Stimulated activated CD8-positive, alpha-beta memory T cell treated with anti-CD3 and anti-CD28 coated beads, Interleukin-7, amount 100 ng/mL, for 48 hours (primary cell): Measurements from ENCODE around the gene MICOS13.

Source experiments
- DNase-seq, 2 donors: peaks; one replicate each; pipeline ENCODE4 v3.0.0-alpha.2; 2020; ENCODE audit warnings: low read depth in 1 of 2; ENCODE audit errors: extremely low read depth in 1 of 2

The MICOS13 gene, protein sequence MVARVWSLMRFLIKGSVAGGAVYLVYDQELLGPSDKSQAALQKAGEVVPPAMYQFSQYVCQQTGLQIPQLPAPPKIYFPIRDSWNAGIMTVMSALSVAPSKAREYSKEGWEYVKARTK

DNA sequence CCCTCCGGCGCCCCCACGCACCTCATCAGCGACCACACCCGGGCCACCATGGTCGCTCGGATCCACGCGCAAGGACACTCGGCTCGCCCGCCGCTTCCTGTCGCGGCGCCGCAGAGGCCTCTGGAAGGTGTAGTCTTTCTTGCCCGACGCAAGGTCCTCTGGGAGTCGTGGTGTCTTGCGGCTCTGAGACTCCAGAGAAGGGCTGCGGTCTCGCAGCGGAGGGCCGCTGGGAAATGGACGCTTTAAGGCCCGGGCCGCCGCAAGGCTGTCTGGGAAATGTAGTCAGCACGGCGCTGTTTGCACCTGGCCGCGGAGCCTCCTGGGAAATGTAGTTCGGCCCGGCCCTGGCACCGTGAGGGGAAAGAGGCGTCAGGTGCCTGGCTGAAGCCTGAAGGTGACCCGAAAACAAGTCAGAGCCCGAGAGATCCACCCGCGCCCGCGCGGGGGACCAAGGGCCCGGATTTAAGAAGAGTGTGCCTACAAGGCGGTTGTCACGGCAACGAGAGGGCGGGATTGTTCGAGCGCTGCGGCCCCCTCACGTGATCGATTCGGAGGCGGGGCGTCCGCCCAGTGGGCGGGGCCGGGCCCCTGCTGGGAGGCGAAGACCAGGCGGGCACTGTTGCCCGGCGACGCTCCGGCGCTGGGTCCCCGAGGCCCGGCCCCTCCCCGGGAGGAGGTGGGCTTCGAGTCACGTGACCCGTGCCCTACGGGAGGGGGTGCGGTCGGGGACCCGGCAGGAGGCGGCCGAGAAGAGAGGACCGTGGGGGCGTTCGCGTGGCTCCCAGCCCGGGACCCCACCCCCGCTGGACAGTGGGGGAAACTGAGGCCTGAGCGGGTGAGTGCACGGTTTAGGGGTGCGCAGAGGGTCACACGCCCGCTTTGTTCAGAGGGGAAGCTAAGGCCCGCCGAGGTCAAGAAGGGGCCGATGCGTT is at the start of gene MICOS13, which contains the start of gene HSD11B1L:
TSS of gene MICOS13 (minus strand) at position 80 of the 932 bp plus-strand sequence. CDS start at position 50, 30 bp downstream.
TSS of gene HSD11B1L (plus strand) at position 591 of the 932 bp plus-strand sequence. CDS start 3,806 bp downstream, outside the sequence.
- peak; percentile 94 to 97 for DNase-seq

DNA sequence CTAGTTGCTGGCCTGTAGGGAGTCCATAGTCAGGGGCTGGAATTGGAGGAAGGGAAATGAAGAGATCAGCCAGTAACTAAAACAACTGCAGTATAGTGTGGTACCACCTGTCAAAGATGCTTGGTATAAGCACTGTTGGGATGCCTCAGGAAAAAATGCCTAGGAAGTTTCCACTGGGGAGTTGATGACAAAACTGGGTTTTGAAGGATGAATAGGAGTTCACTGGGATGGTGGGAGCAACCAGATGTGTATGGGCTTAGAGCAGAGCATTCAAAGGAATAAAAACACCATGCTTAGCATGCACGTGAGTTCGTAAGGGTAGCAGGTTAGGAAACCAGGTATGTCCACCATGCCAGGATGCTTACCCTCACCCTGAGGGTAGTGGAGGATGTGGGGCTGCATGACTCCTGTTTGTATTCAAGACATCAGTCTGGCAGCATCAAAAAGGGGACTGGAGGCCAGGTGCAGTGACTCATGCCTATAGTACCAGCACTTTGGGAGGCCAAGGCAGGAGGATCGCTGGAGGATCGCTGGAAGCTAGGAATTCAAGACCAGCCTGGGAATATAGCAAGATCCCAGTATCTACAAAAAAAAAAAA is 47.2 kb upstream of the MICOS13 start:
- no peak for DNase-seq

DNA sequence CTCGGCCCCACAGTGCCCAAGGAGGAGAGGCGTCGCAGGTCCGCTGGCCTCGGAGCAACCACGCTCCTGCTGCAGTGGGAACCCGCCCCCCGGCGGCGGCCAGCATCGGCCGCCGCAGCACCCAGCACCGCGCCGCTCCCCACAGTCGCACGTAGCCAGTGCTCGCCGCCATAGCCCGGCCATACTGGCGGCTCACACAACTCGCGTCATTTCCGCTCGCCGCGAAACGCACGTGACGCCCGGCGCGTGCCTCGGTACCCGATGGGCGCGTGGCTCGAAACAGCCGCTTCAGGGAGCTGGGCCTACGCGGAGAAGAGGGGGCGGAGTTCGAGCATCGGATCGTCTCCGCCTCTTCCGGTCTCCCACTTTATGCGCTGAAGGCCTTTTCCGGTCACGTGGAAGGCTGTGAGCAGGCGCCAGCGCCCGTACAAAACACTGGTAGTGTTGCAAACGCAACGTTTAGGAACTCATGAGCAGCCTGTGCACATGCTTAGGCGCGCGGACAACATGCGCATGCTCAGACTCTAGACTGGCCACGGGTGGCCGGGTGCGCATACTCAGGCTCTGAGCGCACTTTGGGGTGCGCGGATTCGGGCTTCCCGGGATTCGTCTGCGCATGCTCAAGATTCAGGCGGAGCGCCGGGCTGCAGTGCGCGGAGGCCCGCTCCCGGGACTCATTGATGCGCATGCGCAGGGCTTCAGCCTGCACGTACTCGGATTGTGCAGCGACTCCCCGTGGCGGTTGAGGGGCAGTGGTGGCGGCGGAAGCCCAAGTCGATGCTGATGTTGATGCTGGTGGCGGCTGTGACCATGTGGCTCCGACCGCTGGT is 39.9 kb upstream of the MICOS13 start, which contains the start of the genes CATSPERD and LONP1:
TSS of gene CATSPERD (plus strand) at position 677 of the 830 bp plus-strand sequence. CDS start at position 778, 101 bp downstream.
TSS of gene LONP1 (minus strand) at position 186 of the 830 bp plus-strand sequence. CDS start at position 172, 14 bp downstream.
- DNase-seq, result peak; percentile 96

DNA sequence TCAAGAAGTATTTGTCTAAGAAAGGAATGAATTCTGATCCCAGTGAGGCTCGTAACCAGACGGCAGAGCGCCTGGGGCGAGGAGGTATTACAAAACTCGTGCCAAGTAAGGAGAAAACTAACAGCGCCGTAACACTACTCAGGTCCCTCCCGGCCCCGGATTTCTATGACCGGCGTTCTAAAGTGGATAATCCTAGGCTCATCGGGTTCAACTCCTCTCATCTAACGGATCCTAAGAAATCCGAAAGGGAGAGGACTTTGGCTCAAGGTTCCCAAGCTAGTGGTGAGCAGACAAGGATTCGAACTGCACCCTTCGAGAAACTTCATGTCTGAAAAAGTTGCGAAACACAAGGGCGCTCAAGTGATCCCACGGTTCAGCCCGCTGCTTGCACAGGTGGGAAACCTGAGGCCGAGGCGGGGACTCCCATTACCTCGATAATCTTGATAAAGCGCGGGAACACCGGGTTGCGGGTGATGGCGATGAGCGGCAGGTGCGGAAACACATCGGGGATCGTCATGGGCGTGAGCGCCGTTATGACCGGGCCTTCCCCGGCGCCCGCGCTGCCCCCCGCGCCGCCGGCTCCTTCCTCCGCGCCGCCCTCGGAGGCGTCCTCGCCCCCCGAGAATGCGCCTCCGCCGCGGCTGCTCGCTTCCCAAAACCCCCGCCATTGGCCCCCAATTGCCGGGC is 39.1 kb upstream of the MICOS13 start:
- DNase-seq, result no peak

DNA sequence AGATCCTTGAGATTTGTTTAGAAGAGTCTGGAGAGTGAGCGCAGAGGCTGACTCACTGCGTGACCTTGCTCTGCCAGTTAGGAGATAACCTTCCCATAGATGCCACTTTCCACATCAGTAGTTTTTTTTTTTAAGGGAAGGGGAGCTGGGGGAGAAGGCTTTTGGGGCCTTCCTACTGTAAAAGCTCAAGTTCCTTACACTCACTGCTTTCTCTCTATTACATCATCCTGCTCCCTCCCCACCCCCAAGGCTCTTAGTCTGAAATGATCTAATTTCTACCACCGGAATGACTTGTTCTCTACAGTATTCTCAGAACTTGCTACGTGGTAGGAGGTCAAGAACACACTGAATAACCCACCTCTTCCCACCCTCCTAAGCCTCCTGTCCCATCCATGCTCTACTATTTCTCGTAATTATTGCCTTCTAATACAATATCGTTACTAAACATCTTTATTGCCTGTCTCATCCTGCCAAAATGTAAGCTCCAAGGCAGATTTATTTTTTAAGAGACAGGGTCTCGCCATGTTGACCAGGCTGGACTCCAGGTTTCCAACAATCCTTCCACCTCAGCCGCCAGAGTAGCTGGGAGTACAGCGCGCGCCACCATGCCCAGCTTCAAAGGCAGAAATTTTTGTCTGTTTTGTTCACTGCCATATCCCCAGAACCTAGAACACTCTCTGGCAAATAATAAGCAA is 38.4 kb upstream of the MICOS13 start:
- DNase-seq, result peak in 1 of 2 donors; percentile 60

DNA sequence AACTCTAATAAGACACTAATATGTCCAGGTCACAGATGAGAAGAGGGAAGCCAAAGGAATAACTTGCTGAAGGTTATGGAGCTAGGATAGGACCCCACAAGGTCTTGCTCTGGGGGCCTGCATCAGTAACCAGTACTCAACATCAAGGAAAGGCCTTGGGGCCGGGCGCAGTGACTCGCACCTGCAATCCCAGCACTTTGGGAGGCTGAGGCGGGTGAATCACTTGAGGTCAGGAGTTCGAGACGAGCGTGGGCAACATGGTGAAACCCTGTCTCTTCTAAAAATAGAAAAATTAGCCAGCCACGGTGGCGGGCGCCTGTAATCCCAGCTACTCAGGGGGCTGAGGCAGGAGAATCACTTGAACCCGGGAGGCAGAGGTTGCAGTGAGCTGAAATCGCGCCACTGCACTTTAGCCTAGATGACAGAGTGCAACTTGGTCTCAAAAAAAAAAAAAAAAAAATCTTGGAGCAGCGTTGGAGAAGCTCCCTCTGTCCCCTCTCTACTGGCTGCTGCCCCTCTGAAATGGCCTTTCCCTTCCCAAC is 37.8 kb upstream of the MICOS13 start:
- peak; percentile 40 to 73 for DNase-seq

DNA sequence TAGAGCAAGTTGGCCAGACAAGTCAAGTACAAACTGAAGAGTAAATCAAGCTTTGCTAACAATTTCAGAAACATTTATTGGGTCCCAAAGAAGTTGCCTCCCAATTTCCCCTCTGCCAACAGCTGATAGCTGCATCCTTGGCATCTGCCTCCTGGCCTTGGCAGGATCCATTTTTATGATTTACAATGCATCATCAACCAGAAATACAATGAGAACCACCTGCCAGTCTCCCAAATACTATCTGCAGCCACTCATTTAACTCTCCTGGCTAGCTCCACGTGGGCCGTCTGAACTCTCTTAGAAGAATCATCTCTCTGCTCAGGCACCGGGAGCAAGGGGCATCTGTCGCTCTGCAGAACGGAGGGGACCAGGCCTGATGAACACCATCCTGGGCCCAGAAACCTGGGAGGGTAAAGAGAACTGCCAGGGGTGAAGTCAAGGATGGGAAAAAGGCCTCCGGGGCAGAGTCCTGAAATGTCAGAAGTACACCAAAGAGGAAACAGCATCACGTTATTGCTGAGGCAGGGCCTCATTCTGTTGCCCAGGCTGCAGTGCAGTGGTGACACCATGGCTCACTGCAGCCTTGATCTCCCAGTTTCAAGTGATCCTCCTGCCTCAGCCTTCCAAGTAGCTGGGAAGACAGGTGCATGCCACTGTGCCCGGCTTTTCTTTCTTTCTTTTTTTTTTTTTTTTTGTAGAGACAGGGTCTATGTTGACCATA is 37.1 kb upstream of the MICOS13 start:
- DNase-seq, result no peak

DNA sequence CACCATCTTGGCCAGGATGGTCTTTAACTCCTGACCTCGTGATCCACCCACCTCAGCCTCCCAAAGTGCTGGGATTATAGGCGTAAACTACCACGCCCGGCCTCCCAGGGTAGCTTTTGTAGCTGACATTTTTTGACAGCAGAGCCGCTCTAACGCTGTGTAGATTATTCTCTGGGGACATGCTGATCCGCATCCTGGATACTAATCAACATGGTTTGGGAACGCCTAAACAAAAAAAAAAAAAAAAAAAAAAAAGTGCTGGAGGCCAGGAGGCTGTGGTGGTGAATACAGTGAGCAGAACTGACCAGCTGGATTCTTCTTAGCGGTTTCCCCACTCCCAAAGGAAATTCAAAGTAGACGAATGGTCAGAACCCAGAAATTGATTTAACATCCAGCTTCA is 34.5 kb upstream of the MICOS13 start:
- DNase-seq, result no peak

DNA sequence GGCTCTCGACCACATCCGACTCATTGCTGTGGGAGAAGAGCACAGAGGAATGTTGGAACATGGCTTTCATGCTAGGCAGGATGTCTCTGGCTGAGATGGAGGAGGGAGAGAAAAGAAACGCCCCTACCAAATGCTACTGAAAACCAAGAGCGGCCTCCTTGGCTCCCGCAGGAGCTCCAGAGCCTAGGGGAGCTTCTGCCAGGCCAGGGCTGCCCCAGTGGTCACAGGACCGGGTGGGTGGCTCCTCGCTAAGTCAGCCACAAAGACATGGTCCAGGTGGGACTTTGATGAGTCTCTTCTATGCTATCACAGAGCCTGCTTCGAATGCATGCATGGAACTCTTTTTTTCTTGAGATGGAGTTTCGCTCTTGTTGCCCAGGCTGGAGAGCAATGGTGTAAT is 32.9 kb upstream of the MICOS13 start:
- DNase-seq, result no peak

DNA sequence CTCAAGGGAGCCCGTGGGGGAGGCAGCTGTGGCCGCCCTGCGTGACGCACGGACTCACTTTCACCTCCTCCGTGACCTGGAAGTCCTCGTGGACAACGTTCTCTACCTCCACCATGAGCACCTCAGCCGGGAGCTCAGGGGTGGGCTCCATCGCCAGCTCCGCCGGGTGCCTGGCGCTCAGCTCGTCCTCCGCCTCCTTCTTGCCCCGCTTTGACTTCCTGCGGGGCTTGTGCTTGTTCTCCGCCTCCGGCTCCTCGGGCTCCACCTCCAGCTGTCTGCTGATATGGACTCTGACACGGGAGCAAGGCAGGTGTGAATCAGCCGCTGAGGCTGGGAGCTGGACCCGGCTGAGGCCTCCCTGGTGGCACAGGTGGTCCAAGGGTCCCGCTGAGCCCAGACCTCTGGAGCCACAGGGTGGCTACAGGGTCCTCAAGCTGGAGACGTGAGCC is 31.4 kb upstream of the MICOS13 start:
- DNase-seq, result no peak

DNA sequence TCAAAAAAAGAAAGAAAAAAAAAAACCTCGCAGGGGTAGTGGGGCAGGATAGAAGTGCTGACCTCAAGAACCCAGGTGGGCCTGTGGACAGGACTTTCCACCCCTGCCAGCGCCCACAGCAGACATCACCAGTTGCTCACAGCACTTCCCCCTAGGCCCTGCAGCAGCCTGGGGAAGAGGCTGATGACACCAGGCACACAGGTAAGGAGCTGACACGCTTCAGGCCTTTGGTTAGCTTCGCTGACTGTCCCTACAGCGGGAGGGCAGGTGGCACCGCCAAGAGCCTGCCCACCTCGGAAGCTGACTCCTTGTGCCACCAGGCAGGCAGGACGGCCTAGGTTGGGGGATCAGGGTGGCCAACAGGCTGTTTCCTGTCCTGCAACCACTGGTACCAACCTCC is 30.7 kb upstream of the MICOS13 start:
- no peak for DNase-seq

DNA sequence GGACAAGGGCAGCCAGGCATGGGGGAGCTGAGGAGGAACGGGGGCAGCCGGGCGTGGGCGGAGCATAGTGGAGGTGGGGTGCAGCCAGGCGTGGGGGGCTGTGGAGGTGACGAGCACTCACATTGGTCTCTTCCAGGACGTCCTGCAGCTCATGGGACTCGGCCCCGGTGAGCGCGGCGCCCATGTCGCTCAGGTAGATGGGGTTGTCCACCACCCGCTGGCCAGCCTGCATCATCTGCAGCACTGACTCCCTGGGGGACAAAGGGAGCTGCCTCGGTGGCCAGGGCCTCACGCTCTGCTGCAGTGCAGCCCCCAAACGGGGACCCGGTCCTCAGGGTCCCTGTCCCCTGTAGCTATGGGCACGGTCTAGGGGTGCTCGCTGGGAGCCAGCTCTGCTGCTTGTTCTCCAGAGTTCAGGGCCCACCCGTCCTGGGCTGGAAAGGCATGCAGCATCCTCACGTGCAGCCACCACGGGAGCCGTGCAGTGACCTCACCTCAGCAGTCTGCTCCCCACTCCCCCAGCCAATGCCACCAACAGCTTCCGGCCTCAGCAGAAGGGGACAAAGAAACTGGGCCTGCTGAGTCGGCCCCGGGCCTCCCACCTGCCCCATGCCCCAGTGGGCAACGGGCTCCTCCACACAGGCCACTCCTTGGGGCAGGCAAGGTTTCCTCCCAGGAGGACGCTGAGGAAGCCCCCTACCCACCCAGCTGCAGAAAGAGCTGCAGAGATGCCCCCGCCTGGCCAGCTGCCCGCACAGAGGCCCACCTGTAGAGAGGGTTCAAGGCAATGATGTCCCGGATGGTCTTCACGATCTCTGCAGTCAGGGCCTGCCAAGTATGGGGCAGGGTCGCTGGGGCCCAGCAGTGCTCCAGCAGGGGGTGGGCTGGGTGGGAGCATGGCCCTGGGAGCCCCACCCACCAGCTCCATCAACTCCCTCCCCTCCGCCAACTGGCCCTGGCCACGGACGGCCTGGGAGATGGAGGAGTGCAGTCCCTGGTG is 27.6 kb upstream of the MICOS13 start:
- no peak for DNase-seq

DNA sequence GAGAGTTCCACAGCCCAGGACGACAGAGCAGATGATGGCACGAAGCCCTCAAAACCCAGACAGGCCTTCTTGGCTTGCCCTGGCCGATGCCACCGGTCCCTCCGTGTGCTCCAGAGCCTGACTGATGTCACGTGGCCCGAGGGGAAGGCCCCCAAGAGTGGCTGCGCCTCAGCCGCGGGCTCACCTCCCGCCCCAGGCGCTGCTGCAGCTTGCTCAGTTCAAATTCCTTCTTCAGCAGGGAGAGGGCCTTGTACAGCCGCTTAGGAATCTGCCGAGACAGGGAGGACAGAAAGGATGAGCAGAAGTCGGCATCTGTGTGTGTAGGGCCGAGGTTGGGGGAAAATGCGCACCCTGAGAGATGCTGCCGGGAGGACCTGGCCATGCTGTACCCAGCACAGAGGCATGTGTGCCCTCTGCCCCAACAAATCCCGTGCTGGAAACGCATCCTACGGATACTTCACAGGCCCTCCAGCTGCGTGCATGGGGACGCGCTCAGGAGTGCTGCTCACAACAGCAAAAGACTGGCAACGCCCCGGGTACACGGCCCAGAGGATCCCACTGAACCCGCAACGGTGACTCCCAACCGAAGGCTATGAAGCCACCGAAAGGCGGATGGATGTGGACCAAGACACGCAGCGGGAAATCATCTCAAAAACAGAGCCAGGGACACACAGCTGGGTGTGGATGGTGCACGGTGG is 26.7 kb upstream of the MICOS13 start:
- DNase-seq, result no peak

DNA sequence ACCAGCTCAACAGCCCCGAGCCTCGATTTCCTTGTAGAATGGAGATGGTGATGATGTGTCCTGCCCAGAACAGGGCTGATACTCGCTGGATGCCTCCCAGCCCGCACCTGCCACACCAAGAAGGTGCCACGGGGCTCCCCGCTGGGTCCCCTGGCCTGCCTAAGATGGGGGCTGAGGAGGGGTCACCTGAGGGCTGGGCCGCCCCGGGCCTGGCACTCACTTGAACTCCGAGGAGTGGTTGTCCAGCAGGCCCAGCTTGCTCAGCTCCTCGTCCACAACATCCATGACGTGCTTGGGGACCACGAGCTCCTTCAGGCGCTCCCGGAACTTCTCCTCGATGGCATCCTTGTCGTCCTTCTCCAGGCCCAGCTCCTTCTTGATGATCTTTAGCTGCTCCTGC is 25.2 kb upstream of the MICOS13 start:
- no peak for DNase-seq

DNA sequence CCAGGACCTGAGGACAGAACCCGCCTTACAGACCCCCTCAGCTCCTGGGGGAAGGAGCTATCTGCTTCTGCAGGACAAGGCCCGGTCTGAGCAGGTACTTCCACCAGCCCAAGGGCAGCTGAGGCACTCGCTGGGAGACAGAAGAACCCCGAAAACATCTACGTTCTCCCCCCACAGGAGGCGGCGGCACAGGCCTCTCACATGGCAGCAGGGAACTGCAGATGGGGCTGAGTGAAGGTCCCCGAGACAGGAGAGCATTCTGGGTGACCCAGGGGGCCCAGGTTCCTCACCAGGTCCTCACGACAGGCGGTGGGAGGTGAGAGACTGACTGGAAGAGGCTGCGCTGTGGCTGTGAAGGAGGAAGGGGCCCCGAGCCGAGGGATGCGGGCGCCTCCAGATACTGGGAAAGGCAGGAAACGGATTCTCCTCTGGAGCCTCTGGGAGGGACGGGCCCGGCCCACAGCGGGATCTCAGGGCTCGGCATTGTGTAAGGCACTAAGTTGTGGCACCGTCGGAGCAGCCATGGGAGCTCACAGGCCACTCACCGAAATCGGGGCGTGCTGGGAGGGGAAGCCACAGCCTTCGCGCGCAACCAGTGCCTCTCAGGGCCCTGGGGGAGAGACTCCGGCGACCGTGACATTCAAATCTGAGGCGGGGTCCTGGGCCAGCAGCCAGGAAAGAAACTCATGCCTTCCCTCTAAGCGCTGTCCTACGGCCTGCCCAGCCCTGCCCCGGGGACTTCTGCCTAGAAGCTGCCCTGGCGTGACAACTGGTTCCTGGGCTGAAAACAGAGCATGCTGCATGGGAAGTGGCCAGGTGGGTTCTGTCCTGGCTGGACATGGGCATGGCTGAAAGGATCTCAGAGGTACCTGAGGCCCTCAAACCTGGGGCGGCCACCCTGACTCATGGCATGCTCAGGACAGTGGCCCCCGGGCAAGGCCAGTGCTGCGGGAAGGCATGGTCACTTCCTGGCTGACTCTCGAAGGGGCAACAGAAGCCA is 23.8 kb upstream of the MICOS13 start:
- no peak for DNase-seq
